Hematopoietic multipotent progenitor cell treated with erythropoietin and hydrocortisone succinate and interleukin-3 and kit ligand, for 6 days (in vitro differentiated cells): ENCODE results near the gene C1QTNF1.

ENCODE experiments used
- DNase-seq: peaks from one replicate; pipeline ENCODE4 v3.0.0-alpha.2; 2015

The C1QTNF1 gene, protein sequence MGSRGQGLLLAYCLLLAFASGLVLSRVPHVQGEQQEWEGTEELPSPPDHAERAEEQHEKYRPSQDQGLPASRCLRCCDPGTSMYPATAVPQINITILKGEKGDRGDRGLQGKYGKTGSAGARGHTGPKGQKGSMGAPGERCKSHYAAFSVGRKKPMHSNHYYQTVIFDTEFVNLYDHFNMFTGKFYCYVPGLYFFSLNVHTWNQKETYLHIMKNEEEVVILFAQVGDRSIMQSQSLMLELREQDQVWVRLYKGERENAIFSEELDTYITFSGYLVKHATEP

DNA sequence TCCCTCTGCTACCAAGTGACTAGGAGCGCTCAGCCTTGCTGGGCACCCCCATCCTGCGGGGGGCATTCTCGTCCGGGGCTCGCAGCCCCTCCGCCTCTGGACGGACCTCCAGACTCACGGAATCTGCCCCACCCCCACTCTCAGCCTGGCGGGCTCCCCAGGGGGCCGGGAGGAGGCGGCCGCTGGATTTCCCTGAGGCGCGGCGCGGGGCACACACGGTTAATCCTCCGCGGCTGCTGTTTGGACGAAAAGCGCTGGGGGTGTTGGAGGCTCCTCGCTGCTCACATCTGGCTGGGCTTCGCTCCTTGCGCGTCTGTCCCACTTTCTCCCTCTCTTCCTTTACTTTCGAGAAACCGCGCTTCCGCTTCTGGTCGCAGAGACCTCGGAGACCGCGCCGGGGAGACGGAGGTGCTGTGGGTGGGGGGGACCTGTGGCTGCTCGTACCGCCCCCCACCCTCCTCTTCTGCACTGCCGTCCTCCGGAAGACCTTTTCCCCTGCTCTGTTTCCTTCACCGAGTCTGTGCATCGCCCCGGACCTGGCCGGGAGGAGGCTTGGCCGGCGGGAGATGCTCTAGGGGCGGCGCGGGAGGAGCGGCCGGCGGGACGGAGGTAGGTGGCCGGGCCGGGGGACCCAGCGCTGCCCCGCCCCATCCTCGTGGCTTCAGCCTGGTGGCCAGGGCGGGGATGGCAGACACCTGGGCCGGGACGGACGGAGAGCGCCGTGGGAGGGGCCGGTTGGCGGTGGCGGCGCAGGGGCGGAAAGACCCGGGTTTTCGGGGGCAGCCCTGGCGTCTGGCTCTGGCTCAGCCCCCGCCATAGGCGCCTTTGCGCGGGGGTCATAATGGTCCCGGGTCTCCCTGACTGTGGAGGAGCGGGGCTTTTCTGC, at the start of gene C1QTNF1:
Gene C1QTNF1, plus strand, starts transcription at position 284 of the 886 bp plus-strand sequence. CDS start 19,800 bp downstream, outside the sequence.
- no peak for DNase-seq

DNA sequence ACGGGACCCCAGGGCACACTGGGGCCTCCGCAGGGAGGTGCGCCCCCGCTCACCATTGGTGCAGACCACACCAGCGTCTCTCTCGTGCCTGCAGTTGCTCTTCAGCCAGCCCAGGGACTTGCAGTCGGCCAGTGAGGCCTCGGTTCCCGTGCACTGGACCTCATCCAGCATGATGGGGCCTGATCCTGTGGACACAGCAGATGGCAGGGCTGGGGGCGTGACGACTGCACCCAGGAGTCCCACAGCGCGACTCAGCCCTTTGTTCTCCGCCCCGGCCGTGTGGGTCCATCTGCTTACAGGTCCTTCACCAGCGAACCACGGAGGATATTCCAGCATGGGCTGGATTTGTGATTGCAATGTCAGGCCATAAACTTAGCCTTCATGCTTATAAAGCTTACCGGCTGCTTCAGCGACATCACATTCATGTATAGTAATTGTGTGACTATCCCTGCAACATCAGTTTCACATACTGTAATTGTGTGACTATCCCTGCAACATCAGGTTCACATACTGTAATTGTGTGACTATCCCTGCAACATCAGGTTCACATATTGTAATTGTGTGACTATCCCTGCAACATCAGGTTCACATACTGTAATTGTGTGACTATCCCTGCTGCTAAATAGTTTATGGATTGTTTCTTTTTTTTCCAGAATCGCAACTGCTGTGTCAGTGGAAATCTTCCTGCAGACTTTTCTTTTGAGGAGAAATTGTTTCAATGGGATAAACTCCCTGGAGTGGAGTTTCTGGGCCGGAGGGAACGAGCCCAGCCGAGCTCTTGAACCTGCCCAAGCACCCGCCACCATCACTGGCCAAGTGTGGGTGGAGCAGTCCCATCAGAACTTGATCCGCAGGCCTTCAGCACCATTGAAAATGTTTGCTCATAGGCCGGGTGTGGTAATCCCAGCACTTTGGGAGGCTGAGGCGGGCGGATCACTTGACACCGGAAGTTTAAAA, 49.1 kb upstream of the C1QTNF1 start:
- DNase-seq, result peak; percentile 42

DNA sequence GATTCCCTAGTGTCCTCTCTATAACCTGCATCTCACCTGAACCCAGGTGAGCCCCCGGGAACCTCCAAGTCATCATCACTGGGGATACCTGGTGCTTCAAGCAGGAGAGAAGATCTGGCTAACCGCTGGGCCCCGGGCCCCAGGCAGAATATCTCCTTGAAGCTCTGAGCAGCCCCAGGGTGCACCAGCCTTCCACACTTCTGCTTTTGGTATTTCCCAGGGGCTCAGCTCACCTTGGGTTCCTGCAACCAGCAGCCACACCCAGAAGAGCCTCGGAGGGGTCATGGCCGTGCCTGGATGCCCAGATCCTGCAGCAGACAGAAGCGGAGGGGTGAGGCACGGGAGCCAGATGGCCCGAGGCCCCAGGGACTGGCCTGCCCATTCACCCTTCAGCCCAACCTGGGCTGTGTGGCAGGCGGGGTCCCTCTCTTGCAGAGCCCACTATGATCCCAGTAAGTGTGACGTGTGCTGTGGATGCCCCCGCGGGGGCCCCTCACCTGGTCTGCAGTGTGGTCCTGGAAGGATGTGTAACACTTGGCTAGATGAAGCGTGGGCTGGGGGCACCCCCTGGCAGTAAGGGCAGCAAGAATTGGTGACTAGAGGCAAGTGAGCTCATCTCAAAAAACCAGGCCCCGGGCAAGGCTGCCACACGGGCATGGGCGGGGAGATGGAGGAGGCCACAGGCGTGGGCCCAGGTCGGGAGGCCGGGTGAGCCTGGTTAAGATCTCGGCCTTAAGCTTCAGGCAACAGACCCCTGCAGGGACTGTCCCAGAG, 46.9 kb upstream of the C1QTNF1 start:
- no peak for DNase-seq

DNA sequence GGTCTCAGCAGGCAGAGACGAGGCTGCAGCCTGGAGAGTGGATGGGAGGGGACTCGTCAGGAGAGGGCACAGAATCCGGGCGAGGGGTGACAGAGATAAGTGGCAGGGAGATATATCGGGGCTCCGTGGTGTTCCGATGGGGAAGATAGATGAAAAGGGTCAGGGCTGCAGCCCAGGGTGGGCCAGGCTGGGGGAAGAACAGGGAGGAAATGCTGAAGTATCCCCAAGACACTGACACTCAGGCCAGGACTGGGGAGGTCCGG, 46.4 kb upstream of the C1QTNF1 start:
- DNase-seq, result no peak

DNA sequence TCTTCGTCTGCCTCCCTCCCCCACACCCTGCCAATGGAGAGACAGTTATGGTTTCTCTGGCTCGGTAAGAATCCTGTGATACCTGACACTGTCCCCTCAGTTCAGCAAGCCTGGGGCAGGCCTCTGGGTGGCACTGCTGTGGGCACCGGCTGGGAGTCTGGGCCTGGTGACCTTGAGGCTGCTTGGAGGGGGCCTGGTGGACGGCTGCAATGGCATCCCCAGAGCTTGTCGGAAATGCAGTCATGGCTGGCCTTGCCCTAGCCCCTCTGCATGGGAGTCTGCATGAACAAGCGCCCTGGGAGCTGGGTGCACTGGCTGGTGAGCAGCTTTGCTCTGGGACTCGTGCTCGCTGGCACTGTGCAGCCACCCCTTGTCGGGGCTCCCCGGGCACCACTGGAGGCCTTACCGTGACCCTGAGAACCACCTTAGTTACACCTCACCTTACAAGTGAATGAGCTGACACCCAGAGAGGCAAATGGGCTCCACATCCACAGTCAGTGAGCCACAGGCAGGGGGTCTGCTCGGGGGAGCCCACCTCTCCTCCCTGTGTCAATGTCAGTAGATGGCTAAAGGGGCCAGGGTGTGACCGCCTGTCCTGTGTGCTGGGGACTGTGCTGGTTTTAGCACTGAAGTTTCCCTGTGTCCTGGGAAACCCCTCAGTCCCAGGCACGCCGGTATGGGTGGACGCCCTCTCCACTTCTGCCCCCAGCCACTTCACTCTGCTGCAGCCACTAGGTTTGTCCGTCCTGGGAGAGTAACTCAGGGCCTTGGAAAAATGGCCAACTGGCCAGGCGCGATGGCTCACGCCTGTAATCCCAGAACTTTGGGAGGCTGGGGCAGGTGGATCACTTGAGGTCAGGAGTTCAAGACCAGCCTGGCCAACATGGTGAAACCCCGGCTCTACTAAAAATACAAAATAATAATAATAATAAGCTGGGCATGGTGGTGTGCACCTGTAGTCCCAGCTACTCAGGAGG, 45.7 kb upstream of the C1QTNF1 start:
- DNase-seq, result no peak

DNA sequence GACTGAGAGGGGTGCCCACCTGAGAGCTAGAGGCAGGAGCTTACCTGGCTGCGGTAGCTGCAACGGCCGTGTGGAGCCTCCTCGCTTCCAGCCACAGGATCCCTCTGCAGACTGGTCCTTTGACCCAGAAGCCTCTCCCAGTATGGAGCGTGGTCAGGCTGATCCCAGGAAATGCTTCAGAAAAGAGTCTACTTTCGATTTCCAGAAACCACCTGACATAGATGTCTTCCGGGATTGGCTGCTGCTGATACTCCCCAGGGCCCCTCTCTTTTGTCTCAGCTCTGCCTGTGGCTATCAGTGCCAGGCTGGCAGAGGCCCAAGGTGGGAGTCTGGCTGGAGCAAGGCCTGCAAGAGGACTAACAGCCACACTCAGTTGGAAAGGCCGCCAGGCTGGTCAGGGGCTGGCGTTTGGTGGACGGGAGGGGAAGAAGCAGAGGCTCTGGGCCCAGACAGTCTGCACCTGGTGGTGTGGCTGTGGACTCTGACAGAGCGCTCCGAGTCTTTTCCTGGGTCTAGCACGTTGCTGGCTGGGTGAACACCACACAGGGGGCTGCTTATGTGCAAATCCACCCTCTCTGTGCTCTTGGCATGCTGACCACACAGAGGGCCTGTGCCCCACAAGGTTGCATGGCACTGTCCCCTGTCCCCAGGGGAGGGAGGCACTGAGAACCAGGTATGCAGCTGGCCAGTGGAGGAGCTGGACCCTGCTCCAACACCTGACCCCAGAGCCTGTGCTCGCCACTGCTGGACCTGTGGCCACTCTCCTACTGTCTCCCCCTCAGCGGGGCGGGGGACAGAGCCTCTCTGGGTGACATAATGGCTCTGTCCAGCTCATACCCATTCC, 44.0 kb upstream of the C1QTNF1 start, which contains the start of gene LGALS3BP:
Gene LGALS3BP, minus strand, starts transcription at position 144 of the 844 bp plus-strand sequence. CDS start 2,732 bp downstream, outside the sequence.
- DNase-seq, result peak; percentile 68

DNA sequence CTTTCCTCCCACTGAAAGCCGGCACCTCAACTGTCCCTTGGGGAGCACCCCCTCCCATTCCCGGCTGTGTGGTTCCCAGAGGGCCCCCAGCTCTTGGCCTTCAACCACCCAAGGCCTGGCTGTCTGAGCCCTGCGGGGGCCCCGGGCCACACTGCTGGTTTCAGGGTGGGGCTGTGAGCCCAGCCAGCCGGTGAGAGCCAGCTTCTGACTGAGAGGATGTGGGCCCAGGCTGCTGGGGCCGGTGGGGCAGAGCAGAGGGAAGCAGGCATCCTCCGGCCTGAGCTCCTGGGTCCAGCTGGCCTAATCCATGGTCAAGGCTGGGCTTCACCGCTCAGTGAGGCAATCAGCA, 43.4 kb upstream of the C1QTNF1 start:
- DNase-seq, result no peak

DNA sequence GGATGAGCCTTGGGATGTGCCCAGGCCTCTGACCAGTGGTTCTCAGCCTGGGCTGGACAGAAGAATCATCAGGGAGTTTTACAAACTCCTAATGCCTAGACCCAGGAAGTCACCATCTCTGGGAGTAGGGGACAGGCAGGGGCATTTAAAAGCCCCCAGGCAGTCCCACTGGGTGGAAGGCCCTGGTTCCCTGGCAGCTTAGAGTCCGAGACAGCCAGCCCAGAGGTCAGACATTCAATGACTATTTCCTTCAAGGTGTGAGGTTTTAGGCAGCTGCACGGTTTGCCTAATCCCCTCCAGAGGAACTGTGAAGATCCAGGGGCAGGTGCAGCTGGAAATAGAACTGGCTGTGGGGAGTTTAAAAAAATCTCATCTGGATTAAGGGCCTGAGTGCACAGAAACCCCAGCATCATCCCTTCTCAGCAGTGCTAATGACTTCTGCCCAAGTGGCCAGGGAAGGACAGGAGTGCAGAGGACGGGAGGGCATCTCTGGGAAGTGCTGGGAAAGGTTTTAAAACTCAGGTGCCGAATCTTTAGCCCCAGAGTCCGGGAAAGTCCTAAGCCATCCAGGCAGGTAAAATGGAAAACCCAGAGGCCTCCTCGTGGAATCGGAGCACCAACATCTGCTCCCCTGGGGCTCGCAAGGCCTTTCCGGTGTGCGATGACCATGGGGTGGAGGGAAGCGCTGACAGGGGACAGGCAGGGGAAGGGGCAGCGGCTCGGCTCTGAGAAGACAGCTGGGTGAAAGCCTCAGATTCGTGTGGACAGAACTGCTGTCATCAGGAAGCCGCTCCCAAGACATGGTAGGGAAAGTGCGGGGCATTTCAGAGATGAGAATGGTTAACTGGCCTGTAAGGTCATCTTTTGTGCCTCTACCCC, 42.7 kb upstream of the C1QTNF1 start:
- no peak for DNase-seq

DNA sequence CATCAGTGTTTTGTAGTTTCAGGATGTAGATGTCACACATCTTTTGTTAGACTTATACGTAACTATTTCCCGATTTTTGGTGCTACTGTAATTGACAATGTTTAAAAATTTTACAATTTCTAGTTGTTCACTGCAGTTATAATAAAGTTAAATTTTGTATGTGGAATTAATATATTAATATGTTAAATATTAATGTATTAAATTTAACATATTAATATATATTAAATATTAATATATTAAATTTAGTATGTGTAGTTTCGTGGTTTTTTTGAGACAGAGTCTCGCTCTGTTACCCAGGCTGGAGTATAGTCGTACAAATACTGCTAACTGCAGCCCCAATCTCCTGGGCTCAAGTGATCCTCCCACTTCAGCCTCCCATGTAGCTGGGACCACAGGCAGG, 38.6 kb upstream of the C1QTNF1 start:
- no peak for DNase-seq

DNA sequence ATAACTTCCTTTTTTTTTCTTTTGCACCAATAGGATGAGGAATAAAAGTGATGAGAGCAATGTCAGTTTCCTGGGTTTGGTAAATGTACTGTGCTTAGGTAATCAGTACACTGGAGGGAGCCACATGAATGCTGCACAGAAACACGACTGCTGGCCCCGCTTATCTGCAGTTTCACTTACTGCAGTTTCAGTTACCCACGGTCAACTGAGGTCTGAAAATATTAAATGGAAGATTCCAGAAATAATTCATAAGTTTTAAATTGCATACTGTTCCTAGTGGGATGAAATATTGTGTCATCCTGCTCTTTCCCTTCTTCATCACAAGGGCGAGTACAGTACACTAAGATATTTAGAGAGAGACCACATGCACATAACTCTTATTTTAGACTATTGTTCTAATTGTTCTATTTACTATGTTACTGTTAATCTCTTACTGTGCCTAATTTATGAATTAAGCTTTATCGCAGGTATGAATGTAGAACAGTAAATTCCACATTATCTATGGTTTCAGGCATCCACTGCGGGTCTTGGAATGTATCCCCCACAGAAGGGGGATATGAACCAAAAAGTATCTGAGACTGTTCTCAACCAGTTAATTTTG, 37.8 kb upstream of the C1QTNF1 start:
- DNase-seq, result peak; percentile 87

DNA sequence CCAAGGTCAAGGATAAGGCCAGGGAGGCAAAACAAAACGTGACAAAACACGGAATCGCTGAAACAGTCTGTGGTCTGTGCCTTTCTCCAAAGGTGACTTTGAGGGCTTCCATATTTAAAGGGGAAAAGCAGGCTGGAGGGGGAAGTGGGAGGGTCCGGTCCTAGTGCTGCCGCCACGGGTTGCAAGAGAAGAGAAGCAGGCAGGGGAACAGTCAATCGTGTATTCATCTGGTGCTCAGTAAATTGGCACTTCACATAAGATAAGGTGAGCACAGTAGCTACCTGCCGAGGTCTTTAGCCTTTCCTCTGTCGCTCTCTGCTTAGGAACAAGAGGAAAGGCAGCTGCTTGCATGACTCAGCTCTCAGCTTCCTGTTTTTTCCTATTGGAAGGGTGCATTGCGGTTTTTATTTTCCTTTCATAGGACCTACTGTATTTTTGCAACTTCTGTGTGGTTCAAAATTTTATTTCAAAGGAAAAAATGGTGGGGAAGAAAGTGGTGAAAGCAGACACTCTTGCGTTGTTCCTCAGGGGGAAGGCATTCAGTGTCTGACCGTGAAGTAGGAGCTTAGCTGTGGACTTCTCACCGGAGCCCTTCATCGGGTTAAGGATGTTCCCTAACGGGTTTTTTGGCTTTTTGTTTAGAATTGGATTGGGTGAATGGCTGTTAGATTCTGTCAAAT, 37.2 kb upstream of the C1QTNF1 start:
- DNase-seq, result peak; percentile 45

DNA sequence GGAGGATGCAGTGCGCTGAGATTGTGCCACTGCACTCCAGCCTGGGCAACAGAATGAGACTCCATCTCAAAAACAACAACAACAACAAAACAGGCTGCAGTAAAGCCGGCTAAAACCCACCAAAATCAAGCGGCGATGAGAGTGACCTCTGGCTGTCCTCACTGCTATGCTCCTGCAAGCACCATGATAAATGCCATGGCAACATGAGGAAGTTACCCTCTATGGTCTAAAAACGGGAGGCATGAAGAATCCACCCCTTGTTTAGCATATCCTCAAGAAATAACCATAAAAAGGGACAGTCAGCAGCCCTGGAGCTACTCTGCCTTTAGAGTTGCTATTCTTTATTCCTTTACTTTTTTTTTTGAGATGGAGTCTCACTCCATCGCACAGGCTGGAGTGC, 35.8 kb upstream of the C1QTNF1 start:
- peak; percentile 55 for DNase-seq

DNA sequence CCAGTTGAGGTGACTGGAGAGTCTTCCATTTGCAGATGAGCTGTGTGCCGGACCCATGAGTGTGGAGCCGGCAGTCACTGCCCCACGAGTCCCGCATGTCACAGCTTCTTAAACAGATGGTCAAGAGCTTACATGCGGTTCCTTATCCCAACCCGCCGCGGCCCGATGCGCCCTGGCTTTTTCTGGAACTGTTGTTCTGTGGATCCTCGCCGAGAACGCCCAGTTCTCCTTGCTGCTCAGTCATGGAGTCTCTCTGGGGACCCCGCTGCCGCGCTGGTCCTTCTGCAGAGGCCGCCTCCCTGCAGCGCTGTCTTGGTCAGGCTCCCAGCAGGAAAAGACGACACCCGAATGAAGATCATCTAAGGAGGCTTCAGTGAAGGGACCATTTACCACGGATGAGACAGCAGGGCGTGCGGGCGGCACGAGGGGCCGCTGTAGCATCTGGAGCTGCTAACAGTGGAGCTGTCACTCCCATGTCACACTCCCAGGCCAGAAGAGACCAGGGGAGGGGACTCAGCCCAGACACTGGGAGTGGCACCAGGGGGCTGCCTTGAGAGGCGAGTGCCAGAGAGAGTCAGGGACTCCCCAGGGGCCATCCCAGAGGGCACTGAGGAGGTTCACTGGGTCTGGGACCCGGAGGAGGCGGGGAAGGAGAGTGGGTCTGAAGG, 33.5 kb upstream of the C1QTNF1 start:
- no peak for DNase-seq

DNA sequence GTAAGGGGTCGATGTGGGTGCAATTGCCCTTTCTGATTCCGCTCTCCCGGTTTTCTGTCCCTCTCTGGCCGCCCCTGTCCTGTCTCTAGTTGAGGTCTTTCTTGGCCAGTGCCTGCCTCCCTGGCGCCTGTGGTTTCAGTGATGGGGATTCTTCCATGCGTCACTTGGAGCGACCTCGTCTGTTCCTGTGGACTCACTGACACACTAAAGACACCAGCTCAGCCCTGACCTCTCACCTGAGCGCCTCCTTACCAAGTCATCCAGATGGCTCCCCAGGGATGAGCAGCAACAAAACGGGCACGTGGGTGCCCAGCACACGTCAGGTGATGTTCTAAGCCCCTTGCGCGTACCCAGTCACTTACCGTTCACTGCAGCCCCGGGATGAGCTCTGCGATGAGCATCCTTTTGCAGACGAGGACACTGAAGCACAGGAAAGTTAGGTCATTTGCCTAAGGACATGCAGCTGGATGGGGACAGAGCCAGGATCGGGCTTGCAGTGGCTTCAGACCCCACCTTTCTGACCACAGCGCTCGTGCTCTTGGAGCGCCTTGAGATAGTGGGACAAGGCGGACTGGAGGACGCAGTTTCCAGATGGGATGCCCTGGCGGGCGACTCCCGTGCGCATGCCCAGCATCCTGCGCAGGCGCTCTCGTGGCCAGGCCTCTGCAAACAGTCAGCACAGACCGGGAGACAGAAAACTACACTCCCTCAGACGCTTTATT, 32.8 kb upstream of the C1QTNF1 start:
- no peak for DNase-seq

DNA sequence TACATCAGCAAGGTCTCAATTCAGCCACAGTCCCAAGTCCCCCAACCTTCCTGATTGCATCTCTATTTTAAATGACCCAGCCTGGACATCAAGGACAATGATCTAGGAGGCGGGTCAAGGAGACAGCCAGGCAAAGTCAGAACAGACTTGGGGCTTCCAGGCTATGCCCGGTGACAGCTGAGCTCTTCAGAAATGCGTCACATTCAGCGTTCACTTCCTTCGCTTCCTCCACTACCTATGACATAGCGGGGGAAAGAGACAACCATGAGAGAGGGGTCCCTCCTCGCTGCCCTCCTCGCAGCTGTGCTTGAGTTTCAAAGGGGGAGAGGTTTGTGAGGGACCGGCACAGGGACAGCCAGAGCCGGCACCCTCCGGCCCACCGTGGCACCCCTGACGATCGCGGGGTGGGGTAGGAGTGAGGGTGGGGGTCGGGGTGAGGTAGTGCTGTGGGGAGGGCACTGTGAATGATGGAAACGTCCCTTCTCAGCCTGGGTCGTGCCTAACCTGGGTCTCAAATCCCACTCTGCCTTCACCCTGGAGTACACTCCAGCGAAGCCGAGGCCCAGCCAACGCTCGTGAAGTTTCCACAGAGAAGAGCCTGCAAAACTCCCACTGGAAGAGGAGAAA, 31.9 kb upstream of the C1QTNF1 start:
- DNase-seq, result no peak

DNA sequence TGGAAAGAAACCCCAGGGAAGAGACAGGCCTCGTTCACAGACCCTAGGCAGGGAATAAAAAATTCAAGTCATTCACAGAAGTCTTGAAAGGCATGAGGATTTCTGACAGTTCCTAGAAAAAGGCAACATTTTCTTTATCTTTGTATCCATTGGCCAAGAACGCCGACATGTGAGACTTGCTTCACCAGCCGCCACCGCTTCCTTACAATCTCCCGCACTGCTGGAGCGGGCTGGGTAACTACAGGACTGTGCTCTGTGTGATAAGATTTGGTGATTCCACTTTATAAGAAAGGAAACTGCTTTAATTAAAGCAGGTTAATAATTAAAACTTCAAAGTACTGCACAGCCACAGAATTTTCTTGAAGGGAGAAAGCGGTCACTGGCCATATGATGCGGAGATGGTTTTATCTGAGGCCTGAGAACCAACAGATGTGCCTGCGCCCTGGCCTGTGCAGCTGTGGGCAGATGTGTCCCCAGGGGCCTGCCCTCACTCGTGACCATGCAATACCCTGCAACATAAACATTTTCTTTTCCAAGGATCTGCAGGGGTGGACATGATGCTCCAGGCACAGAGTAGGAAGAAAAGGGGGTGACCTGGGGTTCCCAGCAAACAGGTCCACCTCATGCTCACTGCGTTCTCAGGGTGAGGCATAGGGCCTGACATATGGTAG, 31.3 kb upstream of the C1QTNF1 start:
- peak; percentile 81 for DNase-seq
